CD4-positive, alpha-beta T cell (primary cell): ENCODE results near the gene SLC1A3. TPM values are rescaled to one million over a fixed set of nuclear protein-coding genes. Genes with fewer than 3 reads are reported as not detected.

Source experiments
- ATAC-seq: fragments of 200-7000 bp; cut with Tn5 transposase; one replicate; pipeline ENCODE4 v1.10.0; 2022; ENCODE audit warnings: mild to moderate bottlenecking; ENCODE audit not compliant: poor library complexity
- CTCF ChIA-PET: fragments of 350-600 bp; sonication (Branson Sonifier 250); formaldehyde crosslinking; loops from one replicate; lab custom pipeline; 2021; ENCODE audit warnings: antibody characterized with exemption, inconsistent platforms; lab: Charles Lee
- POLR2A ChIA-PET: fragments of 350-600 bp; sonication (Branson Sonifier 250); formaldehyde crosslinking; loops from one replicate; lab custom pipeline; 2021; ENCODE audit warnings: antibody characterized with exemption, inconsistent platforms; lab: Charles Lee
- DNase-seq, 14 experiments: peaks; one replicate each; pipeline ENCODE4 v3.0.0-alpha.2; 2013 to 2020; ENCODE audit warnings: mixed read lengths in 2 of 14
- H3K27ac ChIP-seq, 2 donors: one replicate each; pipeline versions ENCODE4 v1.5.1 to v1.7.0; 2013; ENCODE audit warnings: low read length in 2 of 2, low read depth in 1 of 2, mild to moderate bottlenecking in 1 of 2
- H3K27me3 ChIP-seq, 2 experiments: 1 replicate in 1 of 2; 2 replicates in 1 of 2; pipeline versions ENCODE4 v1.6.1 to v1.7.0; 2013; ENCODE audit warnings: low read length in 2 of 2, control low read depth in 1 of 2, mild to moderate bottlenecking in 1 of 2, moderate library complexity in 1 of 2; ENCODE audit not compliant: insufficient read depth in 2 of 2, control insufficient read depth in 1 of 2
- H3K36me3 ChIP-seq: one replicate; pipeline ENCODE4 v1.6.1; 2013; ENCODE audit warnings: low read length, control low read depth; ENCODE audit not compliant: insufficient read depth
- H3K4me1 ChIP-seq: one replicate; pipeline ENCODE4 v1.6.1; 2013; ENCODE audit warnings: low read length, control low read depth; ENCODE audit not compliant: insufficient read depth
- H3K4me3 ChIP-seq: one replicate; pipeline ENCODE4 v1.5.1; 2013; ENCODE audit warnings: mild to moderate bottlenecking, low read length, moderate library complexity
- H3K9me3 ChIP-seq, 2 experiments: 1 replicate in 1 of 2; 2 replicates in 1 of 2; pipeline versions ENCODE4 v1.6.1 to v1.7.0; 2013; ENCODE audit warnings: low read length in 2 of 2, mild to moderate bottlenecking in 2 of 2, control low read depth in 1 of 2, moderate library complexity in 1 of 2; ENCODE audit not compliant: control insufficient read depth in 1 of 2, insufficient read depth in 1 of 2
- H3K27ac Mint-ChIP-seq: one replicate; pipeline ENCODE4 v1.8.0; 2020; ENCODE audit warnings: mixed read lengths
- H3K27me3 Mint-ChIP-seq: one replicate; pipeline ENCODE4 v1.8.0; 2021; ENCODE audit warnings: mixed read lengths
- H3K36me3 Mint-ChIP-seq: one replicate; pipeline ENCODE4 v1.8.0; 2021; ENCODE audit warnings: low read depth, mixed read lengths
- H3K4me1 Mint-ChIP-seq: one replicate; pipeline ENCODE4 v1.8.0; 2021; ENCODE audit warnings: low read depth, mixed read lengths
- H3K4me3 Mint-ChIP-seq: one replicate; pipeline ENCODE4 v1.8.0; 2020; ENCODE audit warnings: mild to moderate bottlenecking, mixed read lengths
- H3K9me3 Mint-ChIP-seq: one replicate; pipeline ENCODE4 v1.8.0; 2020; ENCODE audit warnings: mixed read lengths
- intact Hi-C, 2 experiments: fragments of 100-400 bp; cut with DNase I in 1 of 2; cut with micrococcal nuclease in 1 of 2; formaldehyde crosslinking; loops; one replicate each; pipeline versions ENCODE4 v1.15.1 to v1.9.0; 2023 to 2025; cut with DNase I, micrococcal nuclease
- total RNA-seq, 174 experiments: library from RNA in 2 of 174; stranded (reverse) in 2 of 174; gene quantifications; one replicate each; pipeline ENCODE4 v1.2.3 and lab custom pipeline; 2021 to 2026
- TF ChIP-seq, protein P1 (sequence below): fragments of 200-600 bp; IDR thresholded peaks from one replicate; pipeline ENCODE4 v1.8.0; 2022; ENCODE audit warnings: antibody characterized with exemption, mild to moderate bottlenecking

The SLC1A3 gene
- total RNA-seq, 2 experiments from 2014 or later: not detected

- H3K27ac Mint-ChIP-seq: no peak overlapping the region
- no peak overlapping the region for H3K4me3 Mint-ChIP-seq
- peaks cover 2% of the 10 kb centered on the region for H3K9me3 Mint-ChIP-seq
- no peaks in the 10 kb centered on the region for H3K27me3 Mint-ChIP-seq
- intact Hi-C loops: no loop called here
- Histone ChIP-seq H3K27ac (no peak overlapping the region), H3K4me1 (no peaks in the 10 kb centered on the region), H3K36me3 (no peaks in the 10 kb centered on the region), H3K4me3 (no peak overlapping the region), H3K27me3 (no peaks in the 10 kb centered on the region), H3K9me3 (no peaks in the 10 kb centered on the region)
- DNase-seq: no peak
- no peaks in the 10 kb centered on the region for H3K4me1 Mint-ChIP-seq
- peaks cover 12% of the 10 kb centered on the region for H3K36me3 Mint-ChIP-seq
- ATAC-seq: no peak
- POLR2A ChIA-PET: no interaction called here
- CTCF ChIA-PET: interaction anchor here (1.1 kb wide), 2 partner anchors 10 to 19 kb away, joined by 3 read pairs; no protein-coding TSS in a partner anchor
- TF ChIP-seq, protein P1, sequence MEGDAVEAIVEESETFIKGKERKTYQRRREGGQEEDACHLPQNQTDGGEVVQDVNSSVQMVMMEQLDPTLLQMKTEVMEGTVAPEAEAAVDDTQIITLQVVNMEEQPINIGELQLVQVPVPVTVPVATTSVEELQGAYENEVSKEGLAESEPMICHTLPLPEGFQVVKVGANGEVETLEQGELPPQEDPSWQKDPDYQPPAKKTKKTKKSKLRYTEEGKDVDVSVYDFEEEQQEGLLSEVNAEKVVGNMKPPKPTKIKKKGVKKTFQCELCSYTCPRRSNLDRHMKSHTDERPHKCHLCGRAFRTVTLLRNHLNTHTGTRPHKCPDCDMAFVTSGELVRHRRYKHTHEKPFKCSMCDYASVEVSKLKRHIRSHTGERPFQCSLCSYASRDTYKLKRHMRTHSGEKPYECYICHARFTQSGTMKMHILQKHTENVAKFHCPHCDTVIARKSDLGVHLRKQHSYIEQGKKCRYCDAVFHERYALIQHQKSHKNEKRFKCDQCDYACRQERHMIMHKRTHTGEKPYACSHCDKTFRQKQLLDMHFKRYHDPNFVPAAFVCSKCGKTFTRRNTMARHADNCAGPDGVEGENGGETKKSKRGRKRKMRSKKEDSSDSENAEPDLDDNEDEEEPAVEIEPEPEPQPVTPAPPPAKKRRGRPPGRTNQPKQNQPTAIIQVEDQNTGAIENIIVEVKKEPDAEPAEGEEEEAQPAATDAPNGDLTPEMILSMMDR: no peak
Measured at GRCh38 chr5:36708996-36709395, 102.6 kb downstream of the SLC1A3 start.

DNA sequence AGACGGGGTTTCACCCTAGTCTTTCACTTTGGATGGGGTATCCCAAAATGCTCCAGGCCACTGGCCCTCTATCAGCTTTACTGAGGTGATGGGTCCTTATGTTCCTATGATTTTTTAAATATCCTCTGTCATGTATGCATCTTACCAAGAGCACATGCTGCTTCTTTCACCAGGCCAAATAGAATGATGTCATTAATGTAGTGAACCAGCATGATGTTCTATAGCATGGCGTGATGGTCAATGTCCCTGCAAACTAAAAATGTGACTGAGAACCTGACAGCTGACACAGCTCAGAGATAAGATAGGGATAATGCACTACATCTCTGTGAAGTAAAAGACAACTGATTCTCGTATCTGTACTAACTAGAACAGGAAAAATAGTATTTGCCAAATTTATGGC lies 103.6 kb downstream of the SLC1A3 start:
- Mint-ChIP-seq H3K36me3 (peaks cover 4% of the 10 kb centered on the region), H3K4me3 (no peak overlapping the region), H3K27me3 (no peaks in the 10 kb centered on the region), H3K9me3 (peaks cover 2% of the 10 kb centered on the region), H3K4me1 (no peaks in the 10 kb centered on the region), H3K27ac (no peak overlapping the region)
- TF ChIP-seq, protein P1: no peak
- no peaks in the 10 kb centered on the region for H3K9me3 ChIP-seq
- no peak for DNase-seq
- no peak overlapping the region for H3K27ac ChIP-seq
- intact Hi-C loops: no loop called here
- no peak for ATAC-seq
- H3K36me3 ChIP-seq: no peaks in the 10 kb centered on the region
- CTCF ChIA-PET: interaction anchor here (1.1 kb wide), 2 partner anchors 9 to 20 kb away, joined by 3 read pairs; no protein-coding TSS in a partner anchor
- no peaks in the 10 kb centered on the region for H3K4me1 ChIP-seq
- H3K4me3 ChIP-seq: no peak overlapping the region
- no peaks in the 10 kb centered on the region for H3K27me3 ChIP-seq
- POLR2A ChIA-PET: no interaction called here

DNA sequence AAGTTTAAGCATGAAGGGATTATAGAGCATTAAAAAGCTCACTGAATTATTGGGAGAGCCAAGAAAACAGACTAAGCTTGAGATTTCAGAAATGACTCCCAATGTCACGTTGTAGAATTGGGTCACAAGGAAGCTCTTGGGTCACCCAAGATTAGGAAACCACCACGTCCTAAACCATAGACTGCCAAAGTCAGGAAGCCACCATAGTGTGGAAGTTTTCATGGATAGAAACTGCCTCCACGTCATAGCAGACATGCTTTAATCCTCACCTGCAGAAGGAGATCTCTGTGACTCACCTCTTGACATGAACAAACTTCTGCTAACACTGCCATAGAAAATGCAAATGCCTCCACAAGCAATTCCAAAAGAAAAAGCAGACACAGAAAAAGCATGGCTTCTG lies 106.3 kb downstream of the SLC1A3 start:
- CTCF ChIA-PET: no interaction called here
- POLR2A ChIA-PET: no interaction called here
- H3K27ac ChIP-seq: no peak overlapping the region
- H3K27ac Mint-ChIP-seq: no peak overlapping the region
- intact Hi-C loops: no loop called here
- H3K4me3 Mint-ChIP-seq: no peak overlapping the region
- DNase-seq: no peak
- no peaks in the 10 kb centered on the region for H3K4me1 ChIP-seq
- H3K36me3 Mint-ChIP-seq: peaks cover 4% of the 10 kb centered on the region
- H3K9me3 ChIP-seq: no peaks in the 10 kb centered on the region
- no peaks in the 10 kb centered on the region for H3K36me3 ChIP-seq
- TF ChIP-seq, protein P1: no peak
- H3K9me3 Mint-ChIP-seq: peaks cover 2% of the 10 kb centered on the region
- H3K27me3 ChIP-seq: no peaks in the 10 kb centered on the region
- H3K4me1 Mint-ChIP-seq: no peaks in the 10 kb centered on the region
- H3K4me3 ChIP-seq: no peak overlapping the region
- H3K27me3 Mint-ChIP-seq: no peaks in the 10 kb centered on the region
- no peak for ATAC-seq
